GM23248 (cell line): ENCODE measurements around the gene EMILIN1.

Experiments
- EZH2 ChIP-seq: fragments of 200-600 bp; sonication (generic); IDR thresholded peaks from 2 replicates; pipeline ENCODE4 v1.6.1; 2018; ENCODE audit warnings: antibody characterized with exemption, mild to moderate bottlenecking; ENCODE audit not compliant: insufficient read depth, poor library complexity, severe bottlenecking
- EZH2phosphoT487 ChIP-seq: fragments of 200-600 bp; sonication (generic); IDR thresholded peaks from 2 replicates; pipeline ENCODE4 v1.6.1; 2018; ENCODE audit warnings: antibody characterized with exemption, moderate library complexity, mild to moderate bottlenecking, low read depth; ENCODE audit not compliant: insufficient read depth

DNA sequence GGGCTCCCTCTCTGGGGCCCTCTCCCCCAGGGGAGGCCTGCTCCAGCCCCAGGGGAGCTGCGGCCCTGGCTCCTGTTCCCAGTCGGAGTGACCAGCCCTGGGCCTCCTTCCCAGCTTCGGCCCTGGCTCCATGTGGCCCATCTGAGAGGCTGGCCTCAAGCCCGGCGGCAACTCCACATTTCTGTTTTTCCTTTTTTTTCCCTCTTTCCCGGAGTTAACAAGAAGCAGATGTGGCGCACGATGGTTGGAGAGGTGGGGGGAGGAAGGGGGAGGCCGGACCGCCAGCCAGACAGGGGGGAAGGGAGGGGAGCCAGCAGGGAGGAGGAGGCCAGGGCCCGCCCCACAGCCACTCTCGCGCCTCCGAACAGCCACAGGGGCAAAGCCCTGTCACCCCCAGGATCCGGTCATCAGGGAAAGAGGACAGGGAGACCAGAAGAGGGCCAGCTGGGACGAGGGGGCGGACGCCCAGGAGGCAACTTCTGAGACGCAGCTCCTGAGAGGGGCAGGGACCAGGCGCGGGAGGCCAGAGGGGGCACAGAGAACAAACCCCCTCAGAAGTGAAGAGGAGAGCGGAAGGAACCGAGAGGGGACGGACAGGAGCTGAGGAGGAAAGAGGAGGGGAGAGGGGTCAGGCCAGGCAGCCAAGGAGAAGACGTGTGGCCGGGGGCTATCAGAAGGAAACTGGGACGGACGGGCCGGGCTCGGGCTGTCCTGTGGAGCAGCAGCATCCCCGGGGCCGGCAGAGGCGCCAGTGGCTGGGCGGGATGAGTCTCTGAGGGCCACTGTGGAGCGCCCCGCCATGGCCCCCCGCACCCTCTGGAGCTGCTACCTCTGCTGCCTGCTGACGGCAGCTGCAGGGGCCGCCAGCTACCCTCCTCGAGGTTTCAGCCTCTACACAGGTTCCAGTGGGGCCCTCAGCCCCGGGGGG, at the start of gene EMILIN1:
- TF ChIP-seq EZH2 (no peak), EZH2phosphoT487 (no peak)
